ENCODE data around the gene KLF9. TPM values are rescaled to one million over a fixed set of nuclear protein-coding genes. Genes with fewer than 3 reads are reported as not detected.

The KLF9 gene
- total and polyA plus RNA-seq, 4 donors, result 16.0 to 61.5 (median 42.3) TPM

GRCh38 chr9:70395652-70396051 lies 18.8 kb downstream of the KLF9 start:
- no peak for ATAC-seq (ENCODE audit: insufficient read depth, low FRiP score)

GRCh38 chr9:70392850-70393249 lies 21.6 kb downstream of the KLF9 start:
- H3K4me3 ChIP-seq, result no peak overlapping the region

More at GRCh38 chr9:70395652-70396051, 18.8 kb downstream of the KLF9 start:
- no peaks in the 10 kb centered on the region for H3K9me3 ChIP-seq (ENCODE audit: control insufficient read depth in 4 of 4, insufficient read depth in 3 of 4, low read length in 3 of 4)
- WGBS, 2 donors, result 88 to 94% methylated on average over 6 of the region's 6 CpGs
- H3K27me3 ChIP-seq (ENCODE audit: control insufficient read depth in 3 of 3, insufficient read depth in 3 of 3, low read length in 2 of 3), result no peaks in the 10 kb centered on the region
- no peaks in the 10 kb centered on the region for H3K36me3 ChIP-seq (ENCODE audit: control insufficient read depth in 4 of 4, insufficient read depth in 4 of 4, low read length in 4 of 4)
- H3K4me3 ChIP-seq, result no peak overlapping the region
- no peak overlapping the region for H3K9ac ChIP-seq (ENCODE audit: insufficient read depth in 1 of 2, low read length in 2 of 2)
- peaks cover 0 to 69% (median under 1%) of the 10 kb centered on the region in 5 donors for H3K4me1 ChIP-seq (ENCODE audit: control insufficient read depth in 5 of 5, insufficient read depth in 5 of 5, low read length in 5 of 5)
- DNase-seq, result no peak
- no peak overlapping the region for H3K27ac ChIP-seq (ENCODE audit: low read depth in 1 of 2, low read length in 1 of 2)
- no peak for TF ChIP-seq CTCF (IDR thresholded peaks at IDR 0.05; ENCODE audit: control extremely low read depth, extremely low read depth)

GRCh38 chr9:70392189-70392588 lies 22.3 kb downstream of the KLF9 start:
- TF ChIP-seq CTCF (IDR thresholded peaks at IDR 0.05; ENCODE audit: control extremely low read depth, extremely low read depth), result peak; percentile 13
- no peaks in the 10 kb centered on the region for H3K27me3 ChIP-seq (ENCODE audit: control insufficient read depth in 3 of 3, insufficient read depth in 3 of 3, low read length in 2 of 3)
- ATAC-seq (ENCODE audit: insufficient read depth, low FRiP score) (no peak), DNase-seq (no peak)
- H3K4me3 ChIP-seq, result no peak overlapping the region
- peaks cover 0 to 4% (median 1%) of the 10 kb centered on the region in 4 donors for H3K36me3 ChIP-seq (ENCODE audit: control insufficient read depth in 4 of 4, insufficient read depth in 4 of 4, low read length in 4 of 4)
- WGBS, 2 donors, result 71 to 72% methylated on average over 2 of the region's 2 CpGs
- peaks cover 0 to 52% (median 11%) of the 10 kb centered on the region in 5 donors for H3K4me1 ChIP-seq (ENCODE audit: control insufficient read depth in 5 of 5, insufficient read depth in 5 of 5, low read length in 5 of 5)
- H3K27ac ChIP-seq (ENCODE audit: low read depth in 1 of 2, low read length in 1 of 2), result peak overlapping the region in 1 of 2 donors; percentile 23
- H3K9ac ChIP-seq (ENCODE audit: insufficient read depth in 1 of 2, low read length in 2 of 2), result no peak overlapping the region
- no peaks in the 10 kb centered on the region for H3K9me3 ChIP-seq (ENCODE audit: control insufficient read depth in 4 of 4, insufficient read depth in 3 of 4, low read length in 3 of 4)

More at GRCh38 chr9:70392850-70393249, 21.6 kb downstream of the KLF9 start:
- H3K36me3 ChIP-seq (ENCODE audit: control insufficient read depth in 4 of 4, insufficient read depth in 4 of 4, low read length in 4 of 4), result no peaks in the 10 kb centered on the region
- H3K4me1 ChIP-seq (ENCODE audit: control insufficient read depth in 5 of 5, insufficient read depth in 5 of 5, low read length in 5 of 5), result peaks cover 0 to 58% (median 9%) of the 10 kb centered on the region in 5 donors
- DNase-seq, result no peak
- no peaks in the 10 kb centered on the region for H3K27me3 ChIP-seq (ENCODE audit: control insufficient read depth in 3 of 3, insufficient read depth in 3 of 3, low read length in 2 of 3)
- H3K9ac ChIP-seq (ENCODE audit: insufficient read depth in 1 of 2, low read length in 2 of 2), result no peak overlapping the region
- H3K27ac ChIP-seq (ENCODE audit: low read depth in 1 of 2, low read length in 1 of 2), result peak overlapping the region; percentile 39 to 74
- WGBS, 2 donors, result 48 to 76% methylated on average over 3 of the region's 3 CpGs
- no peaks in the 10 kb centered on the region for H3K9me3 ChIP-seq (ENCODE audit: control insufficient read depth in 4 of 4, insufficient read depth in 3 of 4, low read length in 3 of 4)
- no peak for TF ChIP-seq CTCF (IDR thresholded peaks at IDR 0.05; ENCODE audit: control extremely low read depth, extremely low read depth)
- ATAC-seq (ENCODE audit: insufficient read depth, low FRiP score), result peak; percentile 29

GRCh38 chr9:70390933-70391341 lies 23.5 kb downstream of the KLF9 start:
- TF ChIP-seq CTCF (IDR thresholded peaks at IDR 0.05; ENCODE audit: control extremely low read depth, extremely low read depth), result no peak
- H3K9ac ChIP-seq (ENCODE audit: insufficient read depth in 1 of 2, low read length in 2 of 2), result no peak overlapping the region
- DNase-seq, result peak in 1 of 3 donors; percentile 20
- no peak overlapping the region for H3K4me3 ChIP-seq
- H3K36me3 ChIP-seq (ENCODE audit: control insufficient read depth in 4 of 4, insufficient read depth in 4 of 4, low read length in 4 of 4), result peaks cover 0 to 11% (median 2%) of the 10 kb centered on the region in 4 donors
- no peaks in the 10 kb centered on the region for H3K9me3 ChIP-seq (ENCODE audit: control insufficient read depth in 4 of 4, insufficient read depth in 3 of 4, low read length in 3 of 4)
- peaks cover 0 to 48% (median 11%) of the 10 kb centered on the region in 5 donors for H3K4me1 ChIP-seq (ENCODE audit: control insufficient read depth in 5 of 5, insufficient read depth in 5 of 5, low read length in 5 of 5)
- no peak for ATAC-seq (ENCODE audit: insufficient read depth, low FRiP score)
- 68 to 81% methylated on average over 2 of the region's 2 CpGs for WGBS, 2 donors
- H3K27ac ChIP-seq (ENCODE audit: low read depth in 1 of 2, low read length in 1 of 2), result peak overlapping the region in 1 of 2 donors; percentile 48
- no peaks in the 10 kb centered on the region for H3K27me3 ChIP-seq (ENCODE audit: control insufficient read depth in 3 of 3, insufficient read depth in 3 of 3, low read length in 2 of 3)
